Activated T-helper 2 cell treated with anti-CD3 and anti-CD28 coated beads, Interferon-gamma antibody, Interleukin-2, Interleukin-4, amounts not matched to agents 10 μg/mL and 5 μg/mL and 100 μg/mL, durations not matched to agents 14 hours and 24 hours and 36 hours (primary cell): ENCODE results near the gene ATXN10. TPM values are rescaled to one million over a fixed set of nuclear protein-coding genes. Genes with fewer than 3 reads are reported as not detected.
"Not testable (repeated sequence)": the region's sequence is repeated elsewhere in the genome, so short reads cannot be mapped to it uniquely, and the experiment has no call there.

Experiments used
- DNase-seq: peaks from one replicate; pipeline ENCODE4 v3.0.0; 2021; ENCODE audit warnings: low spot score
- H3K27ac Mint-ChIP-seq: one replicate; pipeline ENCODE4 v1.8.0; 2021; ENCODE audit warnings: mixed read lengths
- H3K27me3 Mint-ChIP-seq: one replicate; pipeline ENCODE4 v1.8.0; 2021; ENCODE audit warnings: low read depth, mixed read lengths
- H3K36me3 Mint-ChIP-seq: one replicate; pipeline ENCODE4 v1.8.0; 2021; ENCODE audit warnings: low read depth, mixed read lengths
- H3K4me1 Mint-ChIP-seq: one replicate; pipeline ENCODE4 v1.8.0; 2021; ENCODE audit warnings: low read depth, mixed read lengths
- H3K4me3 Mint-ChIP-seq: one replicate; pipeline ENCODE4 v1.8.0; 2021; ENCODE audit warnings: low read depth, mild to moderate bottlenecking, moderate library complexity, mixed read lengths
- H3K9me3 Mint-ChIP-seq: one replicate; pipeline ENCODE4 v1.8.0; 2021; ENCODE audit warnings: mixed read lengths
- intact Hi-C: fragments of 100-400 bp; cut with micrococcal nuclease; formaldehyde crosslinking; loops from one replicate; pipeline ENCODE4 v1.15.1; 2023
- total RNA-seq: library from RNA; stranded (reverse); gene quantifications from 2 replicates; pipeline ENCODE4 v1.2.3, GENCODE V29; 2022

ATXN10 gene
- total RNA-seq, 1 donor from 2014 or later = 123 TPM

GRCh38 chr22:45793161-45793560 is 121.5 kb downstream of the ATXN10 start:
- no peaks in the 10 kb centered on the region for H3K4me1 Mint-ChIP-seq
- H3K9me3 Mint-ChIP-seq = peaks cover 41% of the 10 kb centered on the region
- peaks cover 58% of the 10 kb centered on the region for H3K36me3 Mint-ChIP-seq
- no peak for DNase-seq
- no peaks in the 10 kb centered on the region for H3K27me3 Mint-ChIP-seq
- no peak overlapping the region for H3K27ac Mint-ChIP-seq
- intact Hi-C loops = no loop called here
- H3K4me3 Mint-ChIP-seq = no peak overlapping the region

DNA sequence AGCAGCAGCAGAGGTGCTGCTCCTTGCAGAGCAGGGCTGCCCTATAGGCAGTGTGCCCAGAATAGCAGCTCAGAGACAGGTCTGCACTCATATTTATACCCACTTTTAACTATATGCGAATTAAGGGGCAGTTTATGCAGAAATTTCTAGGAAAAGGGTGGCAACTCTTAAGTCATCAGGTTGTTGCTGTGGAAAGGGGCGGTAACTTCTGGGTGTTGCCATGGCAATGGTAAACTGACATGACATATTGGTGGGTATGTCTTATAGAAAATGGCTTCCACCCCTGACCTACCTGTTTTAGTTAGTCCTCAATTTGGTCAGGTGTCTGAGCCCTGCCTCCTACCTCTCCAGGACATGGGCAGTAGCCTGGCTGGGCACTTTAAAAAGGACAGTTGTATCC is 122.3 kb downstream of the ATXN10 start:
- peaks cover 45% of the 10 kb centered on the region for H3K9me3 Mint-ChIP-seq
- no peak overlapping the region for H3K4me3 Mint-ChIP-seq
- peaks cover 65% of the 10 kb centered on the region for H3K36me3 Mint-ChIP-seq
- intact Hi-C loops = no loop called here
- H3K4me1 Mint-ChIP-seq = no peaks in the 10 kb centered on the region
- H3K27me3 Mint-ChIP-seq = no peaks in the 10 kb centered on the region
- no peak for DNase-seq
- H3K27ac Mint-ChIP-seq = no peak overlapping the region

- H3K4me1 Mint-ChIP-seq, DNase-seq, H3K4me3 Mint-ChIP-seq, intact Hi-C loops, H3K27ac Mint-ChIP-seq, H3K27me3 Mint-ChIP-seq: not testable (repeated sequence)
- peaks cover 66% of the 10 kb centered on the region for H3K36me3 Mint-ChIP-seq
- peaks cover 45% of the 10 kb centered on the region for H3K9me3 Mint-ChIP-seq
These were observed 124.4 kb downstream of the ATXN10 start for GRCh38 chr22:45796009-45796408.

- DNase-seq = no peak
- Mint-ChIP-seq H3K4me1 (no peaks in the 10 kb centered on the region), H3K27ac (no peak overlapping the region), H3K4me3 (no peak overlapping the region), H3K36me3 (peaks cover 46% of the 10 kb centered on the region), H3K27me3 (no peaks in the 10 kb centered on the region), H3K9me3 (peaks cover 39% of the 10 kb centered on the region)
- intact Hi-C loops = no loop called here
These were observed 127.7 kb downstream of the ATXN10 start for GRCh38 chr22:45799291-45799690.

- Mint-ChIP-seq H3K4me1 (peaks cover 4% of the 10 kb centered on the region), H3K4me3 (no peak overlapping the region), H3K27ac (no peak overlapping the region), H3K36me3 (peaks cover 22% of the 10 kb centered on the region), H3K27me3 (no peaks in the 10 kb centered on the region), H3K9me3 (peaks cover 14% of the 10 kb centered on the region)
- intact Hi-C loops = no loop called here
- DNase-seq = no peak
These were observed 130.4 kb downstream of the ATXN10 start for GRCh38 chr22:45802054-45802453.

- Mint-ChIP-seq H3K4me3 (no peak overlapping the region), H3K27me3 (no peaks in the 10 kb centered on the region), H3K36me3 (peaks cover 7% of the 10 kb centered on the region), H3K4me1 (peaks cover 4% of the 10 kb centered on the region), H3K9me3 (no peaks in the 10 kb centered on the region), H3K27ac (no peak overlapping the region)
- DNase-seq = no peak
- intact Hi-C loops = no loop called here
These were observed 132.8 kb downstream of the ATXN10 start for GRCh38 chr22:45804319-45804985.

GRCh38 chr22:45804986-45805325 is 133.3 kb downstream of the ATXN10 start:
- intact Hi-C loops = no loop called here
- no peak overlapping the region for H3K4me3 Mint-ChIP-seq
- no peaks in the 10 kb centered on the region for H3K9me3 Mint-ChIP-seq
- DNase-seq = no peak
- no peak overlapping the region for H3K27ac Mint-ChIP-seq
- peaks cover 4% of the 10 kb centered on the region for H3K4me1 Mint-ChIP-seq
- peaks cover 7% of the 10 kb centered on the region for H3K36me3 Mint-ChIP-seq
- no peaks in the 10 kb centered on the region for H3K27me3 Mint-ChIP-seq

GRCh38 chr22:45805413-45805812 is 133.8 kb downstream of the ATXN10 start:
- no peak overlapping the region for H3K27ac Mint-ChIP-seq
- H3K4me3 Mint-ChIP-seq = no peak overlapping the region
- H3K4me1 Mint-ChIP-seq = peaks cover 4% of the 10 kb centered on the region
- intact Hi-C loops = no loop called here
- no peaks in the 10 kb centered on the region for H3K9me3 Mint-ChIP-seq
- no peaks in the 10 kb centered on the region for H3K27me3 Mint-ChIP-seq
- peaks cover 7% of the 10 kb centered on the region for H3K36me3 Mint-ChIP-seq
- no peak for DNase-seq

DNA sequence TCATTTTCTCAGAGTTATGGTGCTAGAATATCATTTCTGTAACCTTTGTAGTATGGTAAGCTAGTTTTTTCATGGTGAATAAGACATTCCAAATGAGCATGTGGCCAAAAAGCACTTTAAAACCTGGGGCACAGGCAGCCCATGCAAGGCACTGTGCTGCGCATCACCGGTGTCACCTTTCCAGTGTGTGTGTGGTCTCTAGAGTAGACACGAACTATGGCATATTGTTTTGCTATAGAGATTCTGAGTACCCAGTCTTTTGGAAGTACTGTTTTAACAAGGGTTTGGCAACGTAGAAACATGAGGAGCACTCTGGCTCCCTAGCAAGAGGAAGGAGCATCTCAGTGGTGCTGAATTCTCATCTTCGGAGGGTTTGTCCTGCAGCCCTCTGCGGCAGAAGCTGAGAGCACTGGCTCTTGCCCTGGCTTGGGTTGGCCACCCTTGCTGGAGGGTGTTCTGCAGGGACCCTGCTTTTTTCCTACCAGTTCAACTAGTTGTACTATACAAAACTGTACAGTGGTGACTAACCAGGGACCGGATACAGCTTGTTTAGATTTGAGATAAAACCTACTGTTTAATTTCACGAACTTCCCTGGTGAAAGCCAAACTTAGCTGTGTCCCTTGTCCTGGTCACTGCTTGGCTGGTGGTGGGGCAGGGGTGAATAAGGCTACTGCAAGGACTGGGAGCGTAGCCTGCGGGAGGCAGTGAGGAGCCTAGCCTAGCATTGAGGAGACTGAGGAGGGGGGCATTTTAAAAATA is 135.7 kb downstream of the ATXN10 start:
- H3K9me3 Mint-ChIP-seq = no peaks in the 10 kb centered on the region
- H3K36me3 Mint-ChIP-seq = peaks cover 14% of the 10 kb centered on the region
- H3K27ac Mint-ChIP-seq = no peak overlapping the region
- H3K4me3 Mint-ChIP-seq = no peak overlapping the region
- intact Hi-C loops = no loop called here
- DNase-seq = no peak
- H3K4me1 Mint-ChIP-seq = peaks cover 4% of the 10 kb centered on the region
- H3K27me3 Mint-ChIP-seq = no peaks in the 10 kb centered on the region

DNA sequence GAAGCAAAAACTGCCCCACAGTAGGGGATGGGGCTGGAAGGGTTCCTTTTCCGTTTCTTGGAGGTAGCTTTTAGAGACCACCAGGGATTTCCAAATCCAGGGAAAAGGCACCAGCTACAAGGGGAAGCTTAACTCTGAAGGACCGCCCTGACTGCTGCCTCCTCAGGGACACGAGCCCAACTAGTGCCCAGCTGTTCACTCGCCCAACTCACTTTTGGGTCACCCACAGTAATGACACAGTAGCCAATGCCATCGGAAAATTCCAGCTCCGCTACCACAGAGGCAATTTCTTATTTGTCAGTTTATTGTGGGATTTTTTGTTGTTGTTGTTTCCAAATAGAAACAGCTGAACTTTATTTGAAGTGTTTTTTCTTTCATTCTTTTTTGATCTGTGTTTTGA is 141.3 kb downstream of the ATXN10 start:
- no peaks in the 10 kb centered on the region for H3K27me3 Mint-ChIP-seq
- no peaks in the 10 kb centered on the region for H3K9me3 Mint-ChIP-seq
- intact Hi-C loops = no loop called here
- H3K36me3 Mint-ChIP-seq = peaks cover 13% of the 10 kb centered on the region
- no peaks in the 10 kb centered on the region for H3K4me1 Mint-ChIP-seq
- DNase-seq = no peak
- no peak overlapping the region for H3K4me3 Mint-ChIP-seq
- no peak overlapping the region for H3K27ac Mint-ChIP-seq

GRCh38 chr22:45814198-45814597 is 142.6 kb downstream of the ATXN10 start:
- Mint-ChIP-seq H3K9me3 (no peaks in the 10 kb centered on the region), H3K36me3 (peaks cover 13% of the 10 kb centered on the region), H3K27me3 (no peaks in the 10 kb centered on the region), H3K4me1 (no peaks in the 10 kb centered on the region), H3K4me3 (no peak overlapping the region), H3K27ac (no peak overlapping the region)
- intact Hi-C loops = no loop called here
- DNase-seq = no peak

DNA sequence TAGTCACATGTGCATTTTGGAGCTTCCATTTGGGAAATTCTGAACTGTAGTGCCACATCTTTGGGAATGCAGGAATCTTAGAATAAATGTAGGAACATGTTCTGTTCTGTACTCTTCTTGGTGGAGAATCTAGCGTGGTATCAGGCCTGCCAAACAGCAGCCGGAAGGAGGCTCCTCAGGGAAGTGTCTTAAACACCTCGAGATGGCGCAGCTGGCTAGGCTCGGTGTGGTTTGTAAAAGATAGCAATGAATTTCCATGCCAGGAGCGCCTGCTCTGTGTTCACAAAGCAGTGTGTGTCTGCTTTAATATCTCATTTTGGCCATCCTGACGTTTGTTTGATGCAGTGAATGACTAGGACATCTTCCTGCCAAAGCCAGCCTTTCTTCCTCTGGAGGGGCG is 145.1 kb downstream of the ATXN10 start:
- intact Hi-C loops = no loop called here
- Mint-ChIP-seq H3K27me3 (no peaks in the 10 kb centered on the region), H3K36me3 (peaks cover 11% of the 10 kb centered on the region), H3K27ac (no peak overlapping the region), H3K9me3 (no peaks in the 10 kb centered on the region), H3K4me3 (no peak overlapping the region), H3K4me1 (no peaks in the 10 kb centered on the region)
- DNase-seq = no peak

DNA sequence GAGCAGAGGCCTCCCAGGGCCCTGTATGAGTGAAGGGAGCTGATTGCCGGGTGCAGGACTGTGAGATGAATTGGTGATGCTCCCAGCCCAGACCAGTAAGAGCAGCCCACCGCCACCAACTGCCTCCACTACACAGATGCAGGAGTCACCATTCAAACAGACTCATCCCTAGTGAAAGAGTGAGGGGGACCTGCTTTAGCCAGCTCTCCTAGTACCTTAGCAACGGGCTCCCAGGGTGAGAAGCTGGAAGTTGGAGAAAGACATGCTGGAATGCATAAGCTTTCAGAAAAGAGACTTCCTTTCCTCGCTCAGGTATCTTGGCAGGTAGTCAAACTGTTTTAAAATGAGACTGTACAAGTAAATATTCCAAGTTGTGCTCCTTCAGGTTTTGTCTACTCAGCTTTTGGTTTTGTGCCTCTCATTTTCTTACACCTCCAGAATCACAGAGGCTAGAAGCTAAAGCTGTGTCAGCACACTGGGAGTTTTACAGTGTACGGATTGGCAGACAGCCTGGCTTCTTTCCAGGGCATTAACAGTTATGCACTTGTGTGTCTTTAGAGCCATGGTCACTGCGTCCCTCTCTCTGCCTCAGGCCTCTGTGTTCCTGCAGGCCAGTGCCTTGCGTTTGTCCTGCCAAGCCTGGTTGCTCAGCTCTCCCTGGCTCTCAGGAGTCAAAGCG is 146.2 kb downstream of the ATXN10 start:
- Mint-ChIP-seq H3K27me3 (no peaks in the 10 kb centered on the region), H3K4me1 (no peaks in the 10 kb centered on the region), H3K36me3 (peaks cover 6% of the 10 kb centered on the region), H3K27ac (no peak overlapping the region), H3K4me3 (no peak overlapping the region), H3K9me3 (no peaks in the 10 kb centered on the region)
- no peak for DNase-seq
- intact Hi-C loops = no loop called here
